ENCODE measurements around the gene SIGLEC11.

Gene SIGLEC11

GRCh38 chr19:49983645-49984229, 22.8 kb upstream of the SIGLEC11 start:
- DNase-seq (ENCODE audit: extremely low spot score), result peak; percentile 80
- TF ChIP-seq CTCF (IDR thresholded peaks at IDR 0.05; ENCODE audit: control extremely low read depth, extremely low read depth, low read depth, missing control alignments), result peak; percentile 84
- ChIA-PET POLR2A (no interaction called here), CTCF (interaction anchor here (1.0 to 4.3 kb wide), 8 partner anchors 9 to 267 kb away, joined by 3 to 29 read pairs (median 7); partner anchors contain the start of genes ATF5 and NUP62)

DNA sequence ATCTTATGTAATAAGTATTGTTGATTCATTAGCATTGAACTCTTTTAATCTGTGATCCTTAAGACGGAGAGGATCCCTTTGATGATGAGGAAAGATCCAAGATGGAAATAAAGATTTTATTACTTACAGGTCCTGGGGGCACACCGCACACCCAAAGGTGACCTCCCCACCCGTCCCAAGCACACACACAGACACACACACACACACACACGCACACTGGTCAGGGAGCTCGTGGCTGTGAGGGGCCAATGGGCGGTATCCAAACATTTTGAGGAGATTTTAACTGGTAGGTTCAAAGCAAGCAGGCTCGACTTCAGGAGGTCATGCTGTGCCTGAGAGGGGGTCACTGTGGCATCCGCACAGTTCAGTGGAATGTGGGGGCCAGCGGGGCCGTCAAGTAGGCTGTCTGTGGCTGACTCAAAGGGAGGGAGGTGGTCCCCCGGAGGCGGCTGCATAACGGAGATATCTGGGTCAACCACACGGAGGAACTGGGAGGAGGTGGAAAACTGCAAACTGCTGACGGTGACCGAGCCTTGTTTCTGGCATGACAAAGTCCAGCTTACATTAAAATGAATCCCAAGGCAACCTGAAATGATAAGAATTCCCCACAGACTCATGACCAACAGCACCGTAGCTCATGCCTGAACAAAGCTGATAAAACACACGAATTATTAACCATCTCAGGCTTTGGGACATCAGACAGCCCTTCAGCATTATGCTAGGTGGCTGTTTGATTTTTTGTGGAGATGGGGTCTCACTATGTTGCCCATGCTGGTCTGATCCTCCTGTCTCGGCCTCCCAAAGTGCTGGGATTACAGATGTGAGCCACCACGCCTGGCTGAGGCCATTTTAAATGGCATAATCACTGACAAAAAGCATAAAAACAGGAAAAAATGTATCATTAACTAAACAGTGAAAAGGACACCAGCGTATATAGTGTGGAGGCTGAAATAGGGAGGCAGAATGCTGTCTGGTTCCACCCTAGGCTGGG, 20.9 kb upstream of the SIGLEC11 start:
- TF ChIP-seq CTCF (IDR thresholded peaks at IDR 0.05; ENCODE audit: control extremely low read depth, extremely low read depth, low read depth, missing control alignments), result no peak
- ChIA-PET CTCF (interaction anchor here (1.2 to 4.3 kb wide), 3 partner anchors 11 to 43 kb away, joined by 3 to 29 read pairs (median 17); no protein-coding TSS in a partner anchor), POLR2A (no interaction called here)
- DNase-seq (ENCODE audit: extremely low spot score), result no peak

DNA sequence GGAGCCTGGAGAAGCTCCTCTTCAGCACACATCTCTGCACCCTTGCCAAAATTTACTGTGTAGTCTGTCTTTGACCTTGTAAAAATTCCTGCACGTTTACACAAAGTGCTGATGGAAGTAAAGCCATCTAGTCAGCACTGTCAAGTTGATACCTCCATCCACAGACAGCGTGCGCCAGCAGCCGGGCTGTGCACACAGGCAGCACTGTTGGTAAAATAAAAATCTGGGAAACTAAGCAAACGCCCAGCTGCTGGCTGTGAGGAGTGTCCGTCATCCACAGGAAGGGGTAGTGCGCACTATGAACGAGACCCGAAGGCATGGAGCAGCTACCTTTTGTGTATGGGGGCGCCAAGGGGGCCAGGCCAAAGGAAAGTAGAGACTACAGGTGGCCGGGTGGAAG, 17.4 kb upstream of the SIGLEC11 start:
- ChIA-PET POLR2A (no interaction called here), CTCF (interaction anchor here (0.9 to 2.7 kb wide), 4 partner anchors 12 to 41 kb away, joined by 3 to 11 read pairs (median 4); no protein-coding TSS in a partner anchor)
- no peak for TF ChIP-seq CTCF (IDR thresholded peaks at IDR 0.05; ENCODE audit: control extremely low read depth, extremely low read depth, low read depth, missing control alignments)

DNA sequence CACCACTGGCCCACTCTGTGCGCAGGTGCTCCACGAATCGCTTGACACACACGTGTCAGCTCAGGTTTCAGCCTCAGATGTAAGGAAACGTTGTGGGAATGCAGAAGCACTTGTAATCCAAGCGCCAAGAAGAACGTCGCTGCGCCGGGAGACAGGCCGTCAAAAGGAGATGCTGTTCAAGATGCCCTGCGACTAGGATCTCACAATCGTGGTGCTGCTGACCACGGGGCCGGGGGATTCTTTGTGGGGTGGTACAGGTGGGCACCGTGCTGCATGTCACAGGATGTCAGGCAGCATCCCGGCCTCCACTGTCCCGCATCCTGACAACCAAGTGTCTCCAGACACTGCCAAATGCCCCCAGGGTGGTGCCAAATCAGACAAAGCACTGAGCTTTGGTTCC, 16.9 kb upstream of the SIGLEC11 start:
- ChIA-PET CTCF (interaction anchor here (1.2 to 1.6 kb wide), 2 partner anchors 11 to 40 kb away, joined by 4 to 5 read pairs; no protein-coding TSS in a partner anchor), POLR2A (no interaction called here)
- no peak for TF ChIP-seq CTCF (IDR thresholded peaks at IDR 0.05; ENCODE audit: control extremely low read depth, extremely low read depth, low read depth, missing control alignments)
- no peak for DNase-seq (ENCODE audit: extremely low spot score)

More for the DNA sequence above, 17.4 kb upstream of the SIGLEC11 start:
- DNase-seq (ENCODE audit: extremely low spot score), result no peak

- TF ChIP-seq CTCF (IDR thresholded peaks at IDR 0.05; ENCODE audit: control extremely low read depth, extremely low read depth, low read depth, missing control alignments), result no peak
- CTCF ChIA-PET, result interaction anchor here (1.2 to 1.6 kb wide), 2 partner anchors 10 to 39 kb away, joined by 4 to 5 read pairs; no protein-coding TSS in a partner anchor
- no peak for DNase-seq (ENCODE audit: extremely low spot score)
- POLR2A ChIA-PET, result no interaction called here
Measured at GRCh38 chr19:49977076-49977475, 16.1 kb upstream of the SIGLEC11 start.

DNA sequence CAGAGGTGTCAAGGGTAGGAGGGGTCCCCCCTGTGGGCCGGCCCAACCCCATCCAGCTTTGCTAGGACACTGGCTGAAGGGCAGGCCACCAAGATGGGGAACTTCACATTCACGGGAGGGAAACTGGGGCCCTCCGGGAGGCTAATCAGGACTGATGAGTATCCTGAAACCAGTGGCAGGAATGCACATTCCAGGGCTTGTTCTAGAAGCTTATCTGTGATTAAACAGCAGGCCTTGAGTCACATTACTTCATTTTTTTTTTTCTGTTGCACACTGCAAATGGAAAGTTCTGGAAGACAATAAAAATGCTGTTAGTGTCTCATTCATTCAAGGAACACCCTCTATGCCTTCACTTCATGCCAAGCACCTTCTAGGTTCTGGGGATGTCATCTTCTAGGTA, 15.5 kb upstream of the SIGLEC11 start:
- POLR2A ChIA-PET, result no interaction called here
- no peak for DNase-seq (ENCODE audit: extremely low spot score)
- CTCF ChIA-PET, result interaction anchor here (1.6 kb wide), 1 partner anchor 39 kb away, joined by 4 read pairs; no protein-coding TSS in a partner anchor
- TF ChIP-seq CTCF (IDR thresholded peaks at IDR 0.05; ENCODE audit: control extremely low read depth, extremely low read depth, low read depth, missing control alignments), result no peak
